Stimulated activated CD8-positive, alpha-beta memory T cell treated with anti-CD3 and anti-CD28 coated beads, Interleukin-4, amount 100 ng/mL, for 48 hours (primary cell): ENCODE measurements around the gene EPB41L2.
"Not testable (repeated sequence)": the region's sequence is repeated elsewhere in the genome, so short reads cannot be mapped to it uniquely, and the experiment has no call there.

Experiments used
- DNase-seq: peaks from one replicate; pipeline ENCODE4 v3.0.0-alpha.2; 2020

Gene EPB41L2

GRCh38 chr6:130936933-130937332 lies 126.1 kb downstream of the EPB41L2 start:
- no peak for DNase-seq

DNA sequence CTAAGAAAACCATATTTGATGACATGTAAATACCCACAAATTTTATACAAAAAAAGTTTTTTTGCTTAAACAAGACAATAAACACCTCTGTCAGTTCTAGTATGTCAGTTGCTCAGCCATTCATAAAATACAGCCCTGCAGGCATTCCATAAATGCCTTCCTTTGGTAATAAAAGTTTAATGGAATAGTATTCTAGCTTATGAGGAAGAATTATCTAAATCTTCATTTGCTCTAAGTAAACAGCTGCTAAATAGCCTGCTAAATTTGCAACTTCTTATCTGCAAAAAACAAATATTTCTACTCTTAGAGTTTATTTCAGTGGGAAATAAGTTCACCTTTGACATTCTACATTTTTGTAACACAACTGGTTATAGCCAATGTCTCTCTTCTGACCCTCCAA lies 127.1 kb downstream of the EPB41L2 start:
- no peak for DNase-seq

DNA sequence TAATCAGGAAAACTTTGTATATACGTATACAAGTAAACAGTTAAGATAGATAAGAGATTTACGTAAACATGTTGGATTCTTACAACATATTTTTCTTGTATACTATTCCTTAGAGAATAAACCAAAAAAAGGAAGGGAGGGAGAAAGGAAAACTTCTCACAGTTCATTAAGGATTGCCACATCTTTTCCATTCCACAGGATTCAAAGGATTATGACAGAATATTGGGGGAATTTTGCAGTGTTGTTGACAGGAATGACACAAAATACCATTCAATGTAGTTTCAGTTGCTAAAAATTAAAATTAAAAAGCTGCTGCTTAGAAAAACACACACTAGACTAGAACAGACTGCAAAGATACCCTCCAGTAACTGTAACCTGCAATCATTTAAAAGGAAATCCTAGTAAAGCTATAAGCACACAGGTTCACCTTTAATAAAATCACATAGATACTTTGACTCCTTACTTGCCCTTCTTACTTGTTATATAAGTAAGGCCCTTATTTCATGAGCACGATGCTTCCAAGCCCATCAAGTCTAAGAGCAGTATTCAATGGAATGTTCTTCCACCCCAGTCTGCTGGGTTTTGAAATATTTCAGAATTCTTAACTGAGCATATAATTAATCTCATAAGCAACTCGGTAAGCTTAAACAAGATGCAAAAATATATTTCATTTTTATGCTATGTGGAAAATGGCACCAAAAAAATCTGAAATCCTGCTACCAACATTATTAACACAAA lies 128.0 kb downstream of the EPB41L2 start:
- no peak for DNase-seq

DNA sequence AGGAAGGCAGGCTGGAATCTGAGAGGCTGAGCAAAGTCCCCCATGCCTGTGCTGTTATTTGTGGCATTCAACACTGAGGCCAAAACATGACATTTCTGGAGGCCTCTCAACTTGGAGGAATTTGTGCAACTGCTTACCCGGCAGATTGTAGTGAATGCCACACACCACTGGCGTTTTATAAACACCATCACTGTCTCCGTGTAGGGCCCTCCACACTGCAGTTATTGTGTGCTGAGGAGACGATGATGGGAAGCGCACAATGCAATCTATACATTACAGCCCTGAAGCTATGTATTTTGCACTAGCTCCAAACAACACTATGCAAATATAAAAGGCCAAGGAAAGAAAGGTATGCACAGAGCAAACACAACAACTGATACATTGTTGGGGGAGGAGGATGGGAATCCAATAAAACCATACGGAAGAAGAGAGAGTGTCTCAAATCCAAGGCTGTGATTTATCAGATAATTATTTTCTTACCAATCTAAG lies 129.3 kb downstream of the EPB41L2 start:
- DNase-seq: no peak

- no peak for DNase-seq
Observed at GRCh38 chr6:130932921-130933320, 130.1 kb downstream of the EPB41L2 start.

DNA sequence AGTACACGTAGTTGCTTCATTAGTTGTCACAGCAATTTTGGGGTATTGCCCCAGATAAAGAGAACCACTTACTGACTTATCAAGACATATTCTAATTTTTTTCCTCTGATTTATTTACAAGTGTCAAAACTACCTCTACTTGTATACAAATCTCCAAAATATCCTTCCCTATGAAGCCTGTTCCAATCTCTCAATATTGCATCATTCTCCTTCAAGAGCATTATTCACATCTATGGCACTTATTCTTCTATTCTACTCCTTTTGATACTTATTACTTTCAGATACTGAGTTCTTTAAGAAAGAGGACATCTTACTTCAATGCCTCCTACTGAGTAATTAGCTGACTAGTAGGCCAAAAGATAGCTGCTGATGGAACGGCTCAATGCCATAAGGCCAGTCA lies 130.6 kb downstream of the EPB41L2 start:
- no peak for DNase-seq

- no peak for DNase-seq
Observed at GRCh38 chr6:130931683-130932082, 131.4 kb downstream of the EPB41L2 start.

DNA sequence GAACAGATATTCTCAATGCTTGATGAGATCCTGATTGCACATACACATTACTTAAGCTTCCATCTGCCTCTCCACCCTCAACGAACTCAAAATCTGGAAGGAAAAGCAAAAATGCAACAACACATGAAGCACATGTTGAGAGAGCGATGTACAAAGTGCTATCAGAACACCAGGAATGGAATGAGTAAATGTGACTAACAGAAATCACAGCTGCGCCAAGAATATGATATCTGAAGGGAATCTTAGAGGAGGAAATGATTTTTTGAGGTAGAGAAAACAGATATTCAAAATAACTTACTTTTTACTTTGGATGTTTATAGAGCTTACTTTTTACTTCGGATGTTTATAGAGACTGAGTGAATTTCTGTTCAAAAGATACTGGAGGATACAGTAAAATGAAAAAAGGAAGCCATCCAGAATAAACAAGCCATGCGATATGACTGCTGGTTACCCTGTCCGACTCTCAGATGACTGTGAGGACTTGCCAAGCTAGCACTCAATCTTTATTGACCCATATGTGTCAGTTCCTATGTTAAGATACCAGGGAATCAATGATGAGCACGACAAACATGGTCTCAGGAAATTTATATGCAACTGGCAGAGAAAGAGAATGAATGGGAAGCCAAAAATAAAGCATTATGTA lies 133.9 kb downstream of the EPB41L2 start:
- DNase-seq: no peak

DNA sequence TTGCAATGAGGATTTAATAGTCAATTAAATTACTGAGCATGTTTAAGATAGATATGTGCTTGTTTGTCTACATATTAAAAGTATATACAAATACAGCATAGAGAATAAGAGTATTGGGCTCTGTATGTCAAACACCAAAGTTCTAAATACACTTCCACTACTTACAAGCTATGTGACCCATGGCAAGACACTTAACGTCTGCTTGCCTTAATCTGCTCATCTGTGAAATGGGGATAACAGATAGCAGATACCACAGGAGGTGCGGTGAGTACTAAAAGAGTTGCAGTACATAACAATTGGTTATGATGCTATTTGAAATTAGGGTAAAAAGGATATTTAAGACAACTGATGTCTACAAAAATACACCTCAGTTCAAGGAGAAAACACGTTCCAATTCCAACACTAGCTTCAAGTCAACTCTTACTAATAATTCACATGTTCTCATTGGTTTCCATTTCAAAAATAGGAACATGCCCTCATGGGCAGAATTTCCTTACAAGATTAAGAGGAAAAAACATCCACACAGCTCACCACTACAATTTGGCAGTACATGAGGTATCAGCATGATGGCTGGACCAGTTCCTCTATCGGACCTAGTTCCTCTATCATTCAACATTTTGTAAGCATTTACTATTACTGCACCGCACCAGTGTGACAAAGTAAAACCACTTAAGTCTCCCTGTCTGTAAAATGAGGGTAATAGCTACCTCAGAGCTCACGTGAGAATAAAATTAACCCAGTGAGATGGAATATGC lies 134.7 kb downstream of the EPB41L2 start:
- DNase-seq: no peak

DNA sequence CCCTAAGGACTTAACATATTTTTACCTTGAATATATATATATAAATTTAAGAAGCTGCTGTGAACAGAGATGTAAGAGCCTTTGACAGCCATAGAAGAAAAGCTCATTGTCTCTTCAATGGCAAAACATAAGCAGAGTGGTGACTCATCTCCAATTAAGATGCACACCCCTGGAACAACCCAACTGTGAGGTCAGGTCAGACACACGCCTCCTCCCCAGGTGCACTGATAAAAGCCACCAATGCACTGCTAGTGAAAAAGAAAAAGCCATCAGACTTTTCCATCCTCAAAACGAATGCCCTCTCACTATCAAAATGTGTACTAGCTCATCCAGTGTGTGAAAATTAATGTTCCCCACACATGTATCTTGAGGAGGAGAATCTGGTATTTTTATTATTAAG lies 135.7 kb downstream of the EPB41L2 start:
- no peak for DNase-seq

- no peak for DNase-seq
Observed at GRCh38 chr6:130923350-130923749, 139.7 kb downstream of the EPB41L2 start.

- DNase-seq: no peak
Observed at GRCh38 chr6:130922922-130923321, 140.1 kb downstream of the EPB41L2 start.

- no peak for DNase-seq
Observed at GRCh38 chr6:130920969-130921368, 142.1 kb downstream of the EPB41L2 start.

- no peak for DNase-seq
Observed at GRCh38 chr6:130918171-130918570, 144.9 kb downstream of the EPB41L2 start.

GRCh38 chr6:130915606-130916005 lies 147.4 kb downstream of the EPB41L2 start:
- DNase-seq: not testable (repeated sequence)

DNA sequence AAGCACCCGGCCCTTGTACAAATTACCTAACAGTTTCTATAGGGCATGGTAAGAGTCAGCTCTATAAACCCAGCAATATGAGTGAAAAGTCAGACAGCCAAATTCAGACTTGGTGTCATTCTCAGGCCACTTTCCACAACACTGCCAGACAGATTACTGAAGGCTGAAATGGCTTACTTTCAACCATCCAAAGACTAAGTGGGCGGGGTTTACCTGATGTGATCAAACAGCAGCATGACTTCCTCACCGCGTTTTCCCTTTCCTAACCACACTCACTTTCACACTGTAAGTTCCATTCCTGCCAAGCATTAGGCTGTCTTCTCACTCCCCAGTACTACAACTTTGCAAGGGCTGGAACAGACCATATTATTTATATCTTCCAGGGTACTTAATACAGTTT lies 149.9 kb downstream of the EPB41L2 start:
- DNase-seq: no peak

DNA sequence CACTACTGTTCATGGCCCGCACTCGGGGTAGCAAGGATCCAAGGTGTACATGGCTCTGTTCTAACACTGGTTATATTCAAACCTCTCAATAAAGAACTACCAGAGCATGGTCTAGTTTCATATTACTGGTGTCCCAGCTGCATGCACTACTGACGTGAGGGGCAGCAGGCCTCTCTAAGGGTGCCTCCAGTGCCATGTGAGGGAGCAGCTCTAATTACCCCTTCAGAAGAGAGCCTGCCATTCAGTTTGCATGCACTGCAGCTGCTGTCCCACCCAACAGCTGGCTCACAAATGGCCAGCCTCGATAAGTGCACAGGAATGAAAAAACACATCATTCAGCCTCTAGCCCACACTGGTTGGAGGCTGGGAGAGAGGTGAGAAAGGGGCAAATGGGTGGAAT lies 150.6 kb downstream of the EPB41L2 start:
- no peak for DNase-seq

- DNase-seq: no peak
Observed at GRCh38 chr6:130908958-130909357, 154.1 kb downstream of the EPB41L2 start.

GRCh38 chr6:130908188-130908587 lies 154.9 kb downstream of the EPB41L2 start:
- DNase-seq: no peak

DNA sequence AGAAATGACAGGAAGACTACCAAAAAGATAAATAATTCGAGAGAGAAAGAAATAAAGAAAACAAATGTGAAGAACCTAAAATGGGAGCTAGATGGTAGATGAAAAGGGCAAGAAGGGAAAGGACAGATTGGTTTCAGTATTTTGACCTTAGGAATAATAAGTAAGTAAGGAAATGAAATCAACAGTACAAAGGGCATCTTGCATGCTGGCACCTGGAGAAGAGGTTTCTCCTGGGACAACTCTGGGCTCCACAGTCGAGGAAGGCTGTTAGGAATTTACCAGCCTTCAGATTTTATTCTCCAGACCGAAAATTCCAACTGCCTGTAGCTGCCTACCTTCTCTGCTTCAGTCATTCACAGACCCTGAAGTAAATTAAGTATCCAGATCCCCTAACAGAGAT lies 155.4 kb downstream of the EPB41L2 start:
- no peak for DNase-seq

DNA sequence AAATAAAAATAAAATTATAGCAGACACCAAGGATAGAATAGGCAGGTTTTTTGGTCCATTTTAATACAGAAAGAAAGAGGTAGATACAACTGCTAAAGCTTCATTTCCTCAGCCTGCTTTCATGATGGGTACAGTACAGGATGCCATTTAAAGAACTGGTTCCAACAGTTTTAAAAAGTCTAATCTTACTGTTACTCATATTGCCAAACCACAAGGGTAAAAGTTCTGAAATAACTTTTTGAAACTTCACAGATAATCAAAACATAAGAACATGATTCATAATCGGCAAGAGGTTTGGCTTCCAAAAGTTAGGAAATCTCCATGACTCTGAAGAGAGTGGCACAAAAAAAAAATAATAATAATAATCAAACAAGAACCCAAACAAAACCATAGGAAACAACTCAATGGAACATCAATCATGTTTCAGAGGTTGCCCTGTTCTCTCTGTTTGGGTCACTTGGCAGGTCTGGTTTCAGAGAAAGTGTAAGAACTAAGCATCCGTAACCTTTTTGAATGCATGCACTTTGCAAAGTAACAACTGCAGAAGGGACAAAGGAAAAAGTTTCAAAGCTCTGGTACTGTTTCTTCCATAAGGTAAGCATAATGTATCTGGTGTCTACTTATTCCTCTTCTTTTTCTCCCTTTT lies 156.2 kb downstream of the EPB41L2 start:
- no peak for DNase-seq

DNA sequence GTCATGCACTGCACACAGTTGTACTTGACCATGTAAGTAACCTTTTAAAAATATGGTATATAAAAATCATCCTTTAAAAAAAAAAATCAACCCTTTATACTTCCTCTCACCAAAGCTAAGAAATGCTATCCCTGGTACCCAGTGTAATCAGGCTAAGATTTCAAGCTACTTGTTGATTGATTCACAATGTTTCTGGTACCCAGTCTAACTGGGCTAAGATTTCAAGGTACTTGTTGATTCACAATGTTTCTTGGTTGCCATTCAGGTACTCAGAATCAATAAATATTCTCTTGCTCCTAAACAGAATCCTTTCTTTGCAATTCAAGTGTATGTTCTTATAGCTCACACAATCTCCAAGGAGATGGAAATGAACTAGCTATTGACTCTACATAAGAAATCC lies 159.4 kb downstream of the EPB41L2 start:
- no peak for DNase-seq

- no peak for DNase-seq
Observed at GRCh38 chr6:130903007-130903406, 160.0 kb downstream of the EPB41L2 start.
